Subcutaneous abdominal adipose tissue (tissue), 5 donors: Measurements from ENCODE around the gene KASH5.
A peak's percentile ranks its signal among the peaks of the same experiment; 100 is the strongest.

Experiments used
- H3K27ac ChIP-seq: one replicate; pipeline ENCODE4 v1.7.0; 2013; ENCODE audit warnings: low read depth, mild to moderate bottlenecking, inconsistent platforms, low read length, moderate library complexity
- H3K27me3 ChIP-seq, 5 donors: one replicate each; pipeline ENCODE4 v1.7.0; 2013; ENCODE audit warnings: low read length in 5 of 5, inconsistent platforms in 1 of 5; ENCODE audit not compliant: control insufficient read depth in 5 of 5, insufficient read depth in 4 of 5
- H3K36me3 ChIP-seq, 5 donors: one replicate each; pipeline ENCODE4 v1.7.0; 2013; ENCODE audit warnings: low read length in 5 of 5; ENCODE audit not compliant: control insufficient read depth in 5 of 5, insufficient read depth in 5 of 5
- H3K4me1 ChIP-seq, 5 donors: one replicate each; pipeline ENCODE4 v1.7.0; 2013; ENCODE audit warnings: low read length in 5 of 5, mild to moderate bottlenecking in 3 of 5, moderate library complexity in 1 of 5; ENCODE audit not compliant: control insufficient read depth in 5 of 5, insufficient read depth in 5 of 5
- H3K4me3 ChIP-seq, 5 donors: one replicate each; pipeline ENCODE4 v1.7.0; 2013; ENCODE audit warnings: low read length in 5 of 5, low read depth in 1 of 5
- H3K9ac ChIP-seq, 5 donors: one replicate each; pipeline ENCODE4 v1.7.0; 2013; ENCODE audit warnings: low read length in 5 of 5, mild to moderate bottlenecking in 4 of 5, moderate library complexity in 3 of 5
- H3K9me3 ChIP-seq, 5 donors: one replicate each; pipeline ENCODE4 v1.7.0; 2013; ENCODE audit warnings: low read length in 5 of 5; ENCODE audit not compliant: control insufficient read depth in 5 of 5
- donor health status: healthy.
- donor health status: healthy.
- donor health status: healthy.
- donor health status: healthy.
- donor health status: healthy.

KASH5 gene, protein sequence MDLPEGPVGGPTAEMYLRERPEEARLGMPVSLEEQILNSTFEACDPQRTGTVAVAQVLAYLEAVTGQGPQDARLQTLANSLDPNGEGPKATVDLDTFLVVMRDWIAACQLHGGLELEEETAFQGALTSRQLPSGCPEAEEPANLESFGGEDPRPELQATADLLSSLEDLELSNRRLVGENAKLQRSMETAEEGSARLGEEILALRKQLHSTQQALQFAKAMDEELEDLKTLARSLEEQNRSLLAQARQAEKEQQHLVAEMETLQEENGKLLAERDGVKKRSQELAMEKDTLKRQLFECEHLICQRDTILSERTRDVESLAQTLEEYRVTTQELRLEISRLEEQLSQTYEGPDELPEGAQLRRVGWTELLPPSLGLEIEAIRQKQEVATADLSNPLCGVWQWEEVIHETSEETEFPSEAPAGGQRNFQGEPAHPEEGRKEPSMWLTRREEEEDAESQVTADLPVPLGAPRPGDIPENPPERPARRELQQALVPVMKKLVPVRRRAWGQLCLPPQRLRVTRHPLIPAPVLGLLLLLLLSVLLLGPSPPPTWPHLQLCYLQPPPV

GRCh38 chr19:49387936-49388372 is at the start of gene KASH5:
KASH5 (plus strand) TSS chr19:49388249; CDS start chr19:49390884, 2,635 bp downstream.
- H3K4me3 ChIP-seq, result peak within 1 kb of the TSS in 2 of 5 donors; percentile 11 to 45
- peaks cover 0 to under 1% (median 0%) of the 10 kb centered on the region in 5 donors for H3K9me3 ChIP-seq
- H3K27ac ChIP-seq, result no peak within 1 kb of the TSS
- H3K36me3 ChIP-seq, result no peaks in the 10 kb centered on the region
- H3K9ac ChIP-seq, result no peak within 1 kb of the TSS
- H3K27me3 ChIP-seq, result peaks cover 0 to 9% (median 4%) of the 10 kb centered on the region in 5 donors
- peaks cover 0 to 2% (median 0%) of the 10 kb centered on the region in 5 donors for H3K4me1 ChIP-seq

- Histone ChIP-seq H3K9me3 (no peaks in the 10 kb centered on the region), H3K36me3 (peaks cover 0 to 33% (median 20%) of the 10 kb centered on the region in 5 donors), H3K4me3 (peak overlapping the region; percentile 59 to 74 (median 62)), H3K9ac (peak overlapping the region in 1 of 5 donors; percentile 56), H3K27ac (no peak overlapping the region), H3K4me1 (peaks cover 0 to 39% (median 29%) of the 10 kb centered on the region in 5 donors), H3K27me3 (no peaks in the 10 kb centered on the region)
Measured at GRCh38 chr19:49338691-49339300, 49.3 kb upstream of the KASH5 start.

DNA sequence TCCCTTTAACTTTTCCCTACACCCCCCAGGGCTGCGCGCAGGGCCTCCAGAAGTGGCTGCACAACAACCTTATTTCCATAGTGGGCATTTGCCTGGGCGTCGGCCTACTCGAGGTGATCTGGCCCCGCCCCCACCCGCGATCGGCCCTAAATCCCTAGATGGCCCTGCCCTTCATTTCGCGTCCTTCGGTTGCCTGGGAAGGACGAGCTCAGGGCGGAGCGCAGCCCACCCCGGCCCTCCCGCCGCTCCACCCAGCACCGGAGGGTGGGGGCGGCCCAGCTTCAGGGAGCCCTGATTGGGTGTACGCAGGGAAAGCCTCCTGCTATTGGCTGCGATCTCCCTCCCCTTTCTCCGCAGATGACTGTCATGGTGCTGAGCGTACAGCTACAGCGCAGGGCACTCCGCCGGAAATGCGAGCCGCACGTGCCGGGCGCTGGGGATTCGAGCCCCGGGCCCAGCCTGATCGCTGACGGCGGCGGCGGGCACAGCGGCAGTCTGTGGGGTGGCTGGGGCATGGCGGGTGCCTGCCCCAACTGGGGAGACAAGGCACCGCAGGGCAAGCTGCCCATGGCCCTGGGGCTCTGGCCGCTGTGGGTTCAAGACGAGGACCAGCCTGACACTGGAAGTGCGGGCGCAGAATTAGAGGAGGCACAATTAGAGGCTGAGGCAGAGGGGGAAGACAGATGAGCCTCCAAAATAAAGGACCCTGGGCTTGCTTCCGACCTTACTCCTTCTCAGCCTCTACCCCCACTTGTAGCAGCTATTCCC is 48.6 kb upstream of the KASH5 start:
- peak overlapping the region; percentile 59 to 74 (median 62) for H3K4me3 ChIP-seq
- H3K4me1 ChIP-seq, result peaks cover 0 to 34% (median 28%) of the 10 kb centered on the region in 5 donors
- peak overlapping the region in 2 of 5 donors; percentile 6 to 56 for H3K9ac ChIP-seq
- no peaks in the 10 kb centered on the region for H3K9me3 ChIP-seq
- peaks cover 0 to 38% (median 23%) of the 10 kb centered on the region in 5 donors for H3K36me3 ChIP-seq
- no peaks in the 10 kb centered on the region for H3K27me3 ChIP-seq
- peak overlapping the region; percentile 46 for H3K27ac ChIP-seq

- H3K4me1 ChIP-seq, result peaks cover 0 to 34% (median 25%) of the 10 kb centered on the region in 5 donors
- H3K27me3 ChIP-seq, result no peaks in the 10 kb centered on the region
- H3K27ac ChIP-seq, result peak overlapping the region; percentile 74
- H3K9ac ChIP-seq, result peak overlapping the region in 2 of 5 donors; percentile 6 to 41
- H3K4me3 ChIP-seq, result peak overlapping the region; percentile 48 to 64 (median 61)
- no peaks in the 10 kb centered on the region for H3K9me3 ChIP-seq
- H3K36me3 ChIP-seq, result peaks cover 0 to 46% (median 30%) of the 10 kb centered on the region in 5 donors
Measured at GRCh38 chr19:49340069-49340864, 47.8 kb upstream of the KASH5 start.

- Histone ChIP-seq H3K9ac (no peak overlapping the region), H3K9me3 (no peaks in the 10 kb centered on the region), H3K27ac (peak overlapping the region; percentile 74)
Measured at GRCh38 chr19:49340865-49341718, 47.0 kb upstream of the KASH5 start.

GRCh38 chr19:49342291-49342721 is 45.7 kb upstream of the KASH5 start:
- Histone ChIP-seq H3K9me3 (no peaks in the 10 kb centered on the region), H3K4me1 (peaks cover 0 to 30% (median 25%) of the 10 kb centered on the region in 5 donors), H3K27ac (no peak overlapping the region), H3K36me3 (peaks cover 0 to 63% (median 43%) of the 10 kb centered on the region in 5 donors), H3K27me3 (no peaks in the 10 kb centered on the region), H3K4me3 (no peak overlapping the region), H3K9ac (no peak overlapping the region)

More at GRCh38 chr19:49340865-49341718, 47.0 kb upstream of the KASH5 start:
- Histone ChIP-seq H3K4me3 (no peak overlapping the region), H3K27me3 (no peaks in the 10 kb centered on the region), H3K4me1 (peaks cover 0 to 34% (median 25%) of the 10 kb centered on the region in 5 donors), H3K36me3 (peaks cover 0 to 51% (median 33%) of the 10 kb centered on the region in 5 donors)

DNA sequence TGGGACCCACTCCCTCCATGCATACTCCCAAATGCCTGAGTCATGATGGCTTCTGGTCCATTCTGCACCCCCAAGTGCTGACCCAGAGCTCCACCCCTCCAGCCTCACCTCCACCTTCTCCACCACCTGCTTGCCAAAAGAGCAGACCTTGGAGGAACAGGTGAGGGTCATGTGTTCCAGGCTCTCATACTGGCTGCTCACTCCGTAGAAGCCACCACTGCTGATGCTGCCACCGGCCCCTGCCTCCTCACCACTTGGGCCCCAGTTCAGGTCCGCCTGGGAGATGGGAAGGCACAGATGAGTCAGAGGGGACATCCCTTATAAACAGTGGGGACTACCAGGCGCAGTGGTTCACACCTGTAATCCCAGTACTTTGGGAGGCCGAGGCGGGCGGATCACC is 44.9 kb upstream of the KASH5 start:
- H3K36me3 ChIP-seq, result peaks cover 0 to 71% (median 51%) of the 10 kb centered on the region in 5 donors
- peaks cover 0 to 30% (median 25%) of the 10 kb centered on the region in 5 donors for H3K4me1 ChIP-seq
- no peak overlapping the region for H3K4me3 ChIP-seq
- H3K27me3 ChIP-seq, result no peaks in the 10 kb centered on the region
- no peaks in the 10 kb centered on the region for H3K9me3 ChIP-seq
- H3K27ac ChIP-seq, result no peak overlapping the region
- H3K9ac ChIP-seq, result no peak overlapping the region

DNA sequence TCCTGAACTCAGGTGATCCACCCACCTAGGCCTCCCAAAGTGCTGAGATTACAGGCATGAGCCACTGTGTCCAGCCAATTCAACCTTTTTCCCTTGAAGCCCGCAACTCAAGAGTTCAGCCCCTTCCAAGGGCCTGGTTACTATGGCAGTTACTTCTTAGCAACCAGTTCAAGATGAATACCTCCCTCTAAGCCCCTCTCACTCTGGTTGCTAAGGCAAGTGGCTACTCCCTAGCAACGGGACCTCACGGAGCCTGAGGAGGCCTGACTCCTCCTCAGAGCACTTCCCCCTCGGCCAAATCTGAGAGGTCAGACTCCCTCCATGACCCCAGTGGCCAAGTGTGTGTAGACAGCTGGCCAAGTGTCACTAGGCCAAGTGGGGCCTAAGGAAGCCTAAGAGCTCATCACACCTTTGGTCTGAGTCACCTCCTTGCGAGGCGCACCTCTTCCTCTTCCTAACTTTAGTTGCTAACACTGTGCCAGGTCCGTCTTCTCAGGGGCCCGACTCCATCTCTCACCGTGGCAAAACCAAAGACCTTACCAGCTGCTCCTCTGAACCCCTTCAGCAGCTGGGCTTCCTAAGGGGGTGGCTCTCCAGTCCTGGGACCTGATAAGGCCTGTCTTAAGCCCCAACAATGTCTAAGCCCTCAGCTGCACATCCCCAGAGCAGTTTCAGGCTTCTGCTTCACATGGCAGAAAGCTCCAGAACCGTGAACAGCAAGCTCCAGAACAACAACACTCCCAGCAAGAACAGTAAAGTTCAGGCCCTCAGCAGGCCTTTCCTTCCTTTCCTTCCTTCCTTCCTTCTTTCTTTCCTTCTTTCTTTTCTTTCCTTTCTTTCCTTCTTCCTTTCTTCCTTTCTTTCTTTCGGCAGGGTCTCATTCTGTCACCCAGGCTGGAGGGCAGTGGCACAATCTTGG is 43.3 kb upstream of the KASH5 start:
- Histone ChIP-seq H3K9ac (no peak overlapping the region), H3K9me3 (no peaks in the 10 kb centered on the region), H3K36me3 (peaks cover 0 to 74% (median 62%) of the 10 kb centered on the region in 5 donors), H3K27ac (no peak overlapping the region), H3K4me3 (no peak overlapping the region), H3K27me3 (no peaks in the 10 kb centered on the region), H3K4me1 (peaks cover 0 to 14% (median 11%) of the 10 kb centered on the region in 5 donors)
